DMS114 treated with DMSO at 0.1 percent for 48 hours (cell line): ENCODE results near the gene LGMN.

Experiments used
- DNase-seq: peaks from one replicate; lab custom pipeline; 2025; ENCODE audit not compliant: unreplicated experiment; lab: John Stamatoyannopoulos, UW

Gene LGMN

DNA sequence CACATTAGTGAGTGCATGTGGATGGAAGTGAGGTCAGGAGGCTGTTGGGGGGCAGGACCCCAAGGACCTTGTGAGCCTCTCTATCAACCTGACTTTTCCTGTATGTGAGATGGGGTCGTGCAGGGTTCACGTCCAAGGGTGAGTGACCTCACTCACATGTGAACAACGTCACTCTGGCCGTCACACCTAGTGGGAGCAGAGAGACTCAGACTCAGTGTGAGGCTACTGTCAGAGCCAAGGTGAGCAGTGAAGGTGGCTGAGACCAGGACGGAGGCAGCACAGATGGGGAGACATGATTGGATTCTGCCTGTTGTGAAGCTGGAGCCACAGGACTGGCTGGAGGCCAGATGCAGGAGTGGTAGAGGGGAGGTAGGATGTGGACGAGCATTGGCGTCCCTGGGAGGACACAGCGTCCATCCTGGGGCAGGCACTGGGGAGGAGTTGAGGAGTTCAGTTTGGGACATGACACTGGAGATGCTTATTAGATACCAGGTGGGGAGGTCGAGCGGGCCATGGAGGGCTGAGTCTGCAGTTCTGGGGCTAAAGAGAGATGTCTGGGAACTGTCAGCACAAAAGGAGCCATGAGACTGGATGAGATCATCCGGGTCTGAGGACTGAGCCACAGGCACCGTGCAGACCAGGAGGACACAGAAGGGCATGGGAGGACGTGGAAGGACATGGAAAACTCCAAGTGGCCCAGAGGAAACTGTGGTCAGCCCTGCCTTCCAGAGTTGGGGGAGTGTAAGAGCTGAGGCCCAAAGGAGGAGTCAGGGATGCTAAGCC lies 92.8 kb downstream of the LGMN start:
- no peak for DNase-seq

DNA sequence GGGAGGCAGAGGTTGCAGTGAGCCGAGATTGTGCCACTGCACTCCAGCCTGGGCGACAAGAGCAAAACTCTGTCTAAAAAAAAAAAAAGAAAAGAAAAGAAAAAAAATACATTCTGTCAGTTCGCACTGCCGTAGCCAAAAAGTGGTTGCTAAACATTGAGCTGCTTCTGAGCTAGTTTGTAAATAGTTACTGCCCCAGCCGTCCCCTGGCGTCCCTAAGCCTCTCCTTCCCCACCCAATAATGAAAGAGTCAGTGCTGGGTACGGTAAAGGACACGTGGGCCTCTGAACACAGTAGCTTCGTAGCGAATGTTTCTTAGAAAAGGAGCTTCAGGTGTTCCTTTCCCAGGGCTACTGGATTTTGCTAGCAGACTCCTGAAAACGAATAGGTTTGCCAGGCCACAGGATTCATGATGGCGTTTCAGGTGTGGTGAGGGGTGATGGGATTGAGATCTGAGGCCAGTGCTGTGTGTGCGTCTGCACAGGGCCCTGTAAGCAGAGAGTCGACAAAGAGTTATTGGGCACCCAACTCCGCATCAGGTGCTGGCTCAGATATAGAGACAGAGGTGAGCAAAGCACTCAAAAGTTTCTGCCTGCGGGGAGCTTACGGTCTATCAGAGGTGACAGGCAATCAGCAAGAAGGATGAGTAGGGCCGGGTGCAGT lies 94.1 kb downstream of the LGMN start:
- DNase-seq = no peak
